Measurements from ENCODE around the gene MAP3K1.

MAP3K1 gene

DNA sequence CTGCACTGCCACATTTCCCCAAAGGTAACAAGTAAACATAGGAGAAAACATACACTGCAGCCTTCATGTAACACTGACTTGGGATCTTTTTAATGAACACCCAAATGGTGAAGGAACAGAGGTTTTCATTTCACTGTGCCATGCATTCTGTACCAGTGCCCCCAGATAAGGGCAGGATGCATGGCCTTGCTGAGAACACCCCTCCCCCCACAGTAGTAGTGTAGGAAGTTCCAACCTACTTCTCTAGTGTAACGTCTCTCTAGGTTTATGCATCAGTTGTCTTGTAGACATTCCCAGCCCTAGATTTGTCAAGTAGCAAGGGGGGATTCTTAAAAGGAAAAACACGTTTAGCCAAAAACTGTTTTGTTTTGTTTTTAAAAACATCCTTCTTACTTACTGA is 29.9 kb downstream of the MAP3K1 start:
- no peak for DNase-seq (ENCODE audit: low read depth in 2 of 3, low spot score in 1 of 3)

DNA sequence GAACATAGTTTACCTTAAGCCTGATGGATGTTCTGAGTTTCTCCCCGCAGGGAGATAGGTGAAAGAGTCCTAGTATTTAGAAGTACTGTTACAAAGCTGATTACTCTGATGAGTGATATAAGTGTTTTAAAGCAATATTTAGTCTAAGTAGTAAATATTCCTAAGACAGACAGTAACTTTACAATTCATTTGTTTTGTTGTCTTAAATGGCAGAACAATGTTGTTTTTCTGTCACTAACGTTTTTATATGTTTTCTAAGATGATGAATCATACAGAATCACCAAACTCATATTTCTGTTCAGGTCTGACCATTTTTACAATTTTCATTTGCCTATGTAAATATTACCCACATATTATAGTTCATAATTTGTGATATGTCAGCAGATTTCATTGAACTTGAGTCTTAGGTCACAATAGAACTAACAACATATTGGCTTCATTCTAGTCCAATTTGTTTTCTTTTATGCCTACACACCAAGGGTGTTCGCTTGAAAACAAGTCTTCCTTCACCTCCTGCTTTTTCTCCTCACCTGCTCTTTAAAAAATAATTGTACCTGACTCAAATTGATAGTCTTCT is 30.6 kb downstream of the MAP3K1 start:
- DNase-seq (ENCODE audit: low read depth in 2 of 3, low spot score in 1 of 3) = no peak

DNA sequence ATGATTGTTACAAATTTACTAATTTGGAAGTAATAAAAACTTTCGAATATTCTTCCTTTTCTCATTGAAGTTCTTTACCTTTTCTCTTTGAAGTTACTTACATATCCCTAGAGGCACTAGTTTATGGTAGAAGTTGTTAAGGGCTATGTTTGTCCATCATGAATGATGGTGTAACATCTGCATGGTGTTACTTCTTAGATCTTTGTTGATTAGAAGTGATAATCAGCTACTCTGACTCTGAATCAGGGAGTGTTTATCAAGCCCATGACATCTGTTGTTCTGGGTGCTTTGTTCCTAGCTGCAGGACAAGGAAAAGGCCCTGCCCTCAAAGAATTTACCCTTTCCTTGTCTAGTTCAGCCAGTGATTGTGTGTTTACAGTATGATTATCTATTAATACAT is 32.9 kb downstream of the MAP3K1 start:
- DNase-seq (ENCODE audit: low read depth in 2 of 3, low spot score in 1 of 3) = no peak

DNA sequence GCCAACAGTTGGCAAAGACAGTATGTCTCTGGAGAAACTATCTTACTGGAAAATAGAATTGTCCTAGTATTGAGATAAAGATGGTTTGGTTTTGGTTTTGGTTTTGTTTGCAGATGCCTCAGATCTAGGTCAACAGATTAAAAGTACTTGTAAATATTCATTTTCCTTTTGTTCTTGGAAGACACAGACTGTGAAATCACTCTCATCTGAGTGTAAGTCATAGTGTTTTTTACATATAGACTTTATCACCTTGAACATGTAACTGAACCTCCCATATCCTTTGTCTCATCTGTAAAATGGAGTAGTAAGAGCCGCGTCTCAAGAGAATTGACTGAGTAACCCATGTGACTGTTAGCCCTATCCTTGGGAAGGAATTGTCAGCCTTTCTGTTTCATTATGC is 34.3 kb downstream of the MAP3K1 start:
- DNase-seq (ENCODE audit: low read depth in 2 of 3, low spot score in 1 of 3) = no peak

DNA sequence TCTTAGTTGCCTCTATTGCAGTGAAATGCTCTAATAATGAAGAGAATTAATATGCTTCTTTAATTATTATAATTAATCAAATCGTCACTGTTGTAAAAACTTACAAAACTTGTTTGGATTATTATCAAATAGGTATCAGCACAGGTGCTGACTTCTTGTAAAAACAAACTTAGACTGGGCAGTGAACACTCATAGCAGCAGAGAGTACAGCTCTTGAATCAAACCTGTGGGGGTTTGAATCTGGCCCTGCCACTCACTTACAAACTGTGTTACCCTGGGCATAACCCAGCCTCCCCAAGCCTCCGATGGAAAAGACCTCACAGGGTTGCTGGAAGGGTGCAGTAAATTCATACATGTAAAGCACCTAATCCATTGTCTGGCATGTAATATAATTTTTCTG is 35.1 kb downstream of the MAP3K1 start:
- no peak for DNase-seq (ENCODE audit: low read depth in 2 of 3, low spot score in 1 of 3)

DNA sequence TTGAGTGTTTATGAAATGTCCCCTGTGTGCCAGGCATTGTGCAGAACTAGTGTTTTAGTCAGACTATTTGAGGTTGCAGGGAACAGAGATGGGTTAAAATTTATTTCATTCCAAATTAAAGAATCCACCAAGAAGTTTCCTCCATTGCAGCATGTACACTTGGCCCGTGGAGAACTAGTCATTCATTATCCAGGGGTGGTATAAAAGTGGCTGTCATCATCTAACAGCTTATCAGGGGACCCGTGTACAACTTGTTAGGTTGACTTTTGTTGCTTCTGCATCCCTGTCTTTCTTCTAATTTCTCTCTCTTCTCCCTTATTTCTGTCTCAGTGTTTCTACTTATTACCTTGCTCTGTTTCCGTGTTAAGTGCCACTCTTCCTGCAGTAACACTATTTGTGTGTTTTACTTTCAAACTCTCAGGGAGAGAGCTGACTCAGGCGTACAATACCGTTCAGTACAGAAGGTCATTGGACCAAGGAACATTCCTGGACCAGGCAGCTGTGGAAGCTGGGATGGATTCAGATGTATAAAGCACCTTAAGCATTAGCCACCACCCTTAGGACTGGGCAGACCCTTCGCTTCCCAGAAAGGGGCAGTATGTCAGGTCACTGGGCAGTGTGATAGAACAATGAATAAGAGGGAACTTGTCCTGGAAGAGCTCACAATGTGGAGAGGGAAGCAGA is 36.1 kb downstream of the MAP3K1 start:
- DNase-seq (ENCODE audit: low read depth in 2 of 3, low spot score in 1 of 3) = no peak

DNA sequence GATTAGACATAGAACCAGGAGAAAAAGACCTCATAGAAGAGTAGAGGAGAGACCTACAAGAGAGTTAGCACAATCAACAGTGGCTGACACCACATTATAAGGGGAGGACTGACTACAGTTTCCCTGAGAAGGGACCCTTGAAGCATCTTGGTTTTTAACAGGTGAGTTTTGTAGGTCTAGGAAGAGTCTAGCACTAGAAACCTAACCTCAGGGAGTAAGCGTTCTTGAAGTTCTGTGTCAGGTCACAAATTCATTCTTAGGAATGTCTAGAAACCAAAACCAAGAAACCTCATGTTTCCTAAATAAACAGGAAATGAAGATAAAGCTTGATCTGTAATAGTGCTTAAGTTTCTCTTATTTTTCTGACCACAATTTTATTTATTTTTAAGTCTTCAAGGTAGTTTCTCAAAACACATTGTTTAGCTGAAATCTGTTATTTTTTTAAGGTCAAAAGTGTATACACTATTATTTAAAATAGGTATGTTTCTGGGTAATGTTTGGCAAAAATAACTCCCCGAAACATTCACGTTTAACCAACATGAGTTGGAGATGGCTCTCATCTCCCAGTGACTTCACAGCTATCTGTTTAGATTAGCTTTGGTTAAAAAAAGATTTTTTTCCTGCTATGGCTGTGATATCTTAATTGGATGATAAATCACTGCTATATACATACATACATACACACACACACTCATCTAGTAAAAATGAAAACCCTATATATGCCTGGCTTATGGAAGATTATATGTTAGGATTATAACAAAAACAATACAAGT is 37.1 kb downstream of the MAP3K1 start:
- no peak for DNase-seq (ENCODE audit: low read depth in 2 of 3, low spot score in 1 of 3)

DNA sequence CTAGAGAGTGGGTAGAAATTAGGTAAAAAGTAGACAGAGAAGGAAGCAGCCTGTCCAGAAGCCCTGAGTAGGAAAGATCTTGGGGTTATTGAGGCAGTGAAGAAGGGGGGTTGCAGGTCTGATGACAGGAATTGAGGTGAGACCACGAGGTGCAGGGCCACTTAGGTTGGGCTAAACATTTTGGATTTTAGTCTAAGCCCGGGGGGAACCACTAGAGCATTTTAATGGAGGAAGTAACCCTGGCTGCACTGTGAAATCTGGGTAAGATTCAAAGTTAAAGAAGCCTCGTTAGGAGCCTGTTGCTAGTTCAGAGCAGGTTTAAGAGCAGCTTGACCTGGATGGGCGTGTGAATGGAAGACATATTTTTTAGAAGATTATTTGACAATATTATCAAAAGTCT is 38.3 kb downstream of the MAP3K1 start:
- no peak for DNase-seq (ENCODE audit: low read depth in 2 of 3, low spot score in 1 of 3)

DNA sequence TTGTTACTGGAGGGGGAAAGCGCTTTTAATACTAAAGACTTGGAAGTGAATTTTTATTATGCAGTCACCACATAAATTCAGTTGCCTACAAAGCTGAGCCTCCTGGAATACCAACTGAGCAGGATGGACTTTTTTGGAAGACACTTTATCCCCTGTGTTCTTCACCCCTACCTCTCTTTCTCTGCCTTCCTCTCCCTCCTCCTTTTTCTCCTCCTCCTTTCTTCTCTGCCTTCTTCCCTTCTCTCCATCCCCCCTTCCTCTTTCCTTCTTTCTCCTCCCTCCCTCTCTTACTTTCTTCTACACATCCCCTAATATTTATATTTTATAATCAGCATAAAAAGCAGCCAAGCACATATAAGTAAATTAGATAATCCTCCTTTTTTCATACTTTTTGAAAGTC is 39.6 kb downstream of the MAP3K1 start:
- DNase-seq (ENCODE audit: low read depth in 2 of 3, low spot score in 1 of 3) = no peak

DNA sequence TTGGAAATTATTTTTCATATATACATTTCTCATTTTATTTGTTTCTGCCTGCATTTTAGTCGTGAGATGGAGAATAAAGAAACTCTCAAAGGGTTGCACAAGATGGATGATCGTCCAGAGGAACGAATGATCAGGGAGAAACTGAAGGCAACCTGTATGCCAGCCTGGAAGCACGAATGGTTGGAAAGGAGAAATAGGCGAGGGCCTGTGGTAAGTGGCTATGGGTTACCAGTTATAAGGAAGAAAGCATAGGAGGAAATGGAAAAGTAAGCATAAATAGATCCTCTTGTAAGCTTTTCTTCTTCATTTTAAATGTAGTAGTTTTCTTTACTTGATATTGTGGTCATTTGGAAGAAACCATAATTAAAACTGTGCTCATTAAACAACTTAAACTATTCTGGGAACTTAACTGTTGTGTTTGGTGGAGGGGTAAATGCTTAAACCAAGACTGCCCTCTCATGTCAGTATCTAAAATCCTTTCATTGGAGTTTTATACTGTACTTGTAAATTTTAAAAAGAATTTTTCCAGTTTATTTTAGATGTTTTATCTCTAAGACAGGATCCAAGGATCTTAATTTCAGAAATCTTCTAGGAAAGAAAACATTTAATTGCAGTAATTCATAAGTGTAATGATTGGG is 41.3 kb downstream of the MAP3K1 start:
- DNase-seq (ENCODE audit: low read depth in 2 of 3, low spot score in 1 of 3) = no peak

DNA sequence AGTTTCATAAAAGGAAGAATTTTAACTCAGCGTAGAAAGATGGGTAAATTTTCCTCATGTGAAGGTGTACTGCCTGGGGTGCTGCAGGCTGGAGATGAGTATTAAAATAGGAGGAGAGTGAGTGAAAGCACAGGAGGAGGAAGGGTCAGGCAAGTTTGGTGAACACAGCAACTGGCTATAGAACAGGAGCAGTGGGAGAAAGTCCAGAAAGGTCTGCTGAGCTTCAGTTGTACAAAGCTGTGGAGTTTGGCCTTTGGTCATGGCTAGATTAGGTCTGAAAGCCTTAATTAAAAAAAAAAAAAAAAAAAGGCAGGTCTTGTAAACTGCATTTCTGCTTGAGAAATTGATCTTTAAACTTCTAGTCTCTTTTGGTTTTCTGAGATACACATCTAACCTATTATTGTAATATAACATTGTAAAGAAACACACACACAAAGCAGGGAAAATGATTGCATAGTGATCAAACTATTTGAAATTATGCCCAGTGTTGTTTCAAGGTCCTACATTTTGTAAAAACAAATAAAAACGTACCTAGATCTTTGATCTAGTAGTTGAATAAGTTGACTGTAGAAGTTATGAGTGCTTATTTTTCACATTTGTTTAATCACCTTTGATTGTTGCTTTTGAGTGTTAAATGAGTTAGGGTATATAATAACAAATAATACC is 43.6 kb downstream of the MAP3K1 start:
- no peak for DNase-seq (ENCODE audit: low read depth in 2 of 3, low spot score in 1 of 3)

DNA sequence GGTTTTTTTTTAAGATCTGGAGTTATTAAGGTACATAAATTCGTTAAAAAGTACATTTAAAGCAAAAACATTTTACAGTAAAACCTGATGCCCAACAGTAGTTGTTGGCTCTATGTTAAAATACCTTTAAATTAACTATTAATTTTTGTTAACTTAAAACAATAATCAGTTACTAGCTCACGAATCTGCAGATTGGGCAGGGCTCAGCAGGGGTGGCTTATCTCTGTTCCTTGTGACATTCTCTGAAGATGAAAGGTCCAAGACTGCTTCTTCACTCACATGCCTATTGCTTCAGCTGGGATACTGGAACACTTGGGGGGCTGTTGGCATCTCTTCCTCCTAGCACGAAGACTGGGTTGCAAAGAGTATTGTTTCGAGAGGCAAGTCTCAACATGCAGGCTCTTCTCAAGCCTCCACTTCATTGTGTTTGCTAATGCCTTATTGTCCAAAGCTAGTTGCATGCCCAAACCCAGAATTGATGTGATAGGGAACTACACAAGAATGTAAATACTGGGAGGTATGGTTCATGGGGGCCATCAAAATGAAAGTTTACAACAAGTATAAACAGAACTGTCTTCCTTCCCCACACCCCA is 46.6 kb downstream of the MAP3K1 start:
- DNase-seq (ENCODE audit: low read depth in 2 of 3, low spot score in 1 of 3) = no peak

DNA sequence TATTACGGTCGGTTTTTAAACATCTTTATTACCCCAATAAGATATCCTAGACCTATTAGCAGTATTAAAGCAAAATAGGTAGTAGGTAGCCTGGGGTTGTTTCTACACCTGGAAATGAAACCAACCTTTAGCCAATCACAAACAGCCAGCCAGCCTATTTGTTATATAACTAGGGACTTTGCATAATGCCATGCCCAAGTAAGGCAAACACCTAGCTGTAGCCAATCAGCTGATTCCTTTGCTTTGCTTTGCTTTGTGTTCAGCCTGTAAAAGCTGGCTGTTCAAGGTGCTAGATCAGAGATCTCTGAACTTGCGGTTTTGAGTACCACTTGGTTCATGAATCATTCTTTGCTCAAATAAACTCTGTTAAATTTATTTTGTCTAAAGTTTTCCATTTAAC is 47.6 kb downstream of the MAP3K1 start:
- no peak for DNase-seq (ENCODE audit: low read depth in 2 of 3, low spot score in 1 of 3)

DNA sequence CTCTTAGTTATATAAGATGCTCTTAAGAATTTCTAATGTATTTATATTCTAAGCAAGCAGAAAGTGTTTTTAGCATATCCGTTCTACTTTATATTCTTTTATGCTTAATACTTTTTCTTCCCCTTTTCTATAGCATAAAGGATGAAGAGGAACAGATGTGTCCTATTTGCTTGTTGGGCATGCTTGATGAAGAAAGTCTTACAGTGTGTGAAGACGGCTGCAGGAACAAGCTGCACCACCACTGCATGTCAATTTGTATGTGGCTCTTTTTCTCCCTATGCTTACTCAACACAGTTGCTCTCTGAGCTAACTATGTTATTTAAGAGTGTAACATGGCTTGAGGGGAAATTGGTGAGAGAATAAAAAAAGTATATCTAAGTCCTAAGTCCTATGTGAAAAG is 56.4 kb downstream of the MAP3K1 start:
- no peak for DNase-seq (ENCODE audit: low read depth in 2 of 3, low spot score in 1 of 3)

DNA sequence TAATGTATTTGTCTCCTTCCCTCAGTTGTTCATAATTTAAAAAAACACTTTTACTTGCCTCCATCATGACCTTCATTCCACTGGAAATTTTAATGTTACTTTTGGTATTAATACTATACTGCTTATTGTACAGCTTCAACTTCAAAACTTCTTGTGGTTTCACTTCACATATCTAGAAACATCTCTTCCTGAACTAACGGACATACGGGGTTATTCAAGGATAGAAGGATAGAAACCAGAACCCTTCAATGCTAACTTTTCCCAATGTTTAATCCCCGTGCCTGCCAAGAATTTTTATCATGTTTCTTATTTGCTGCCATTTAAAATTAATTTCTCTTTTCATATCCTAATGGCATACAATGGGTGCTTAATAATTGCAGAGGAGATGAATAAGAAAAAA is 57.7 kb downstream of the MAP3K1 start:
- DNase-seq (ENCODE audit: low read depth in 2 of 3, low spot score in 1 of 3) = no peak

DNA sequence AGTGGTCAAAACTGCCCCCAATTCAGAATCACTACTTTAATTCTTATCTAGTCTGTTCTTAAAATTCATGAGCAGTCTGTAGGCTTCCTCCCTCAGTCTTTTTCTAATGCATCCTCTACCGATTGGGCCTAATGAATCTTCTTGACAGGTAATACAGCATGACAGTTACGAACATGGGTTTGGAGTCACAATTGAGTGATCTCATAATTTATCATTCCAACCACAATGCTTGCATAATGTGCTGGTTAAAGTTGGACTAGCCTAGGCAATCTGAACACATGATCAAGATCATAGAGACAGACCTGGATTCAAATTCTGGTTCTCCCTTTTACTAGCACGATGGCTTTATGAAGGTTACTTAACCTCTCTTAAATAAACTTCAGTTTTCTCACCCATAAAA is 61.0 kb downstream of the MAP3K1 start:
- DNase-seq (ENCODE audit: low read depth in 2 of 3, low spot score in 1 of 3) = no peak

DNA sequence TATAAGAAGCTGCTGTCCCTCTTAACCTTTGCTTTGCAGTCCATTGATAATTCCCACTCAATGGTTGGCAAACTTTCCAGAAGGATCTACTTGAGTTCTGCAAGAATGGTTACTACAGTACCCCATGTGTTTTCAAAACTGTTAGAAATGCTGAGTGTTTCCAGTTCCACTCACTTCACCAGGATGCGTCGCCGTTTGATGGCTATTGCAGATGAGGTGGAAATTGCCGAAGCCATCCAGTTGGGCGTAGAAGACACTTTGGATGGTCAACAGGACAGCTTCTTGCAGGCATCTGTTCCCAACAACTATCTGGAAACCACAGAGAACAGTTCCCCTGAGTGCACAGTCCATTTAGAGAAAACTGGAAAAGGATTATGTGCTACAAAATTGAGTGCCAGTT is 66.2 kb downstream of the MAP3K1 start:
- no peak for DNase-seq (ENCODE audit: low read depth in 2 of 3, low spot score in 1 of 3)

DNA sequence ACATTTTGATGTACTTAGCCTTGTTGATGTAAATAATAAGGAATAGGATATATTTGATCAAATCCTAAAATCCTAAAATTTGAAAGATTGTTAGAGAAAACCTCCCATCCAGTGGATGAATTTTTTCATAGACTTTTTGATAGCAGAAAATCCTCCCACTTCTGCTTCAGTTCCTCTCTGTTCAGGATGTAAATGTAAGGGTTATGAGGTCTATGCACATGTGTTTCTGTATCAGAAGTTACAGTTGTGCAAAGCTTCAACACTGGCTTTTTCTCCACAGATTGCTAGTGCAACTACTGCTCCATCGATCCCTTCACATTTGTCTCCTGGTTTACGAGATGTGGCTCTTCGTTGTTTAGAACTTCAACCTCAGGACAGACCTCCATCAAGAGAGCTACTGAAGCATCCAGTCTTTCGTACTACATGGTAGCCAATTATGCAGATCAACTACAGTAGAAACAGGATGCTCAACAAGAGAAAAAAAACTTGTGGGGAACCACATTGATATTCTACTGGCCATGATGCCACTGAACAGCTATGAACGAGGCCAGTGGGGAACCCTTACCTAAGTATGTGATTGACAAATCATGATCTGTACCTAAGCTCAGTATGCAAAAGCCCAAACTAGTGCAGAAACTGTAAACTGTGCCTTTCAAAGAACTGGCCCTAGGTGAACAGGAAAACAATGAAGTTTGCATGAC is 78.1 kb downstream of the MAP3K1 start:
- DNase-seq (ENCODE audit: low read depth in 2 of 3, low spot score in 1 of 3) = no peak

DNA sequence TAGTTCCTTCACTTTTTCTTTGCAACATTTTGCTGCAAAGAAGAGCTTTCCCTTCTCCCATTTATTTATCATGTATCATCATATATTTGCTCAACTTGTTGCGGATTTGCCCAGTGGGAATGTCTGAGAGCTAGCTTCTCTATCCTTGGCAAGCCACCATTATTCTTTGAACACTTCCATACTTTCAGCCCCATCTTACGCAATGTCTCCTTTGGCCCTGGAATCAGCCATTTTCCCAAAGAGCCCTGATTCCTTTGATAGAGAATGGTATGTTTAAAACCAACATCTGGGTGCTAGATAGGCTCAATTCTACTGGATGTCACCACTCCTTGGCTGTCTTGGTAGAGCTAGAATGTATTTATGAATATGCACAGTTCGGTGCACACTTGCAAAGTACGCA is 81.4 kb downstream of the MAP3K1 start:
- DNase-seq (ENCODE audit: low read depth in 2 of 3, low spot score in 1 of 3) = no peak

DNA sequence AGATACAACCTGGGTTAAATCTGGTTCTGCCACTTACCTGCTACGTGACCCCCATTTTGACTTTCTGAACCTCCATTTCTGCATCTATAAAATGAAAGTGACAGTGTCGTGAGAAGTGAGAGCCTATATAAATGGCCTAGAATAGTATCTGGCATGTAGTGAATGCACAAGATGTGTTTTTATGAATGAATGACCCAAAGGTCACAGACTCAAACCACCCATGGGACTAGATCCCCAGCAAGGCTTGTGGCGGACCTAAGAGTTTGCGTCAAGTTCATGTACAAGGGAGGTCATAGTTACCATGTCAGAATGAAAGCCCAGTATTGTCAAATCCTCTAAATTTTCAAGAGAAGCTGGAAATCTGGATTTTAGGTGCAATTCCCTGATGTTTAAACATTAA is 82.9 kb downstream of the MAP3K1 start:
- DNase-seq (ENCODE audit: low read depth in 2 of 3, low spot score in 1 of 3) = no peak

DNA sequence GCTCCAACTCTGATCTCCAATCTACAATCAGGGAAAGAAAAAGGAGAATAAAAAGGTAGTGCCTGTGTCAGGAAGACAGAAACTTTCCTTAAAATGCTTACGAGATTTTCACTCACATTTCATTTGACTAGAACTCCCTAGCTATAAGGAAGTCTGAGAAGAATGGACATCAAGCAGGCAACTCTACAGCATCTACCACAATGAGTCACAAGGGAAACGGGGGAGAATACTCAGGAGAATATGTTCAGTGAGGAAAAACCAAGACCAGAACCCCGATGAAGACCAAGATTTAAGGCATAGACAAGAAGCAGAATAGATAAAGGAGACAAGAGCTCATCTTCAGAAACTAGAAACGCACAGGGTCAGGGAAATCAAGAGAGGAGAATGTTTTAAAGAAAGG is 85.0 kb downstream of the MAP3K1 start:
- no peak for DNase-seq (ENCODE audit: low read depth in 2 of 3, low spot score in 1 of 3)

Data from stimulated activated CD4-positive, alpha-beta T cell treated with anti-CD3 and anti-CD28 coated beads, Interleukin-12 subunit alpha, Interleukin-12 subunit beta, amount 100 ng/mL, for 48 hours (primary cell).